Vagina (tissue), 2 donors: ENCODE data around the gene ALDH2. TPM values are rescaled to one million over a fixed set of nuclear protein-coding genes. Genes with fewer than 3 reads are reported as not detected.

Experiments used
- DNase-seq, 2 donors: peaks; one replicate each; pipeline ENCODE4 v3.0.0-alpha.2; 2017; ENCODE audit errors: extremely low spot score in 2 of 2
- H3K27ac ChIP-seq: fragments of 200-600 bp; sonication (generic); one replicate; pipeline ENCODE4 v1.5.1; 2019
- H3K27me3 ChIP-seq: fragments of 200-600 bp; sonication (generic); one replicate; pipeline ENCODE4 v1.5.1; 2019
- H3K36me3 ChIP-seq, 2 donors: fragments of 200-600 bp; sonication (generic); one replicate each; pipeline ENCODE4 v1.5.1; 2017 to 2019
- H3K4me1 ChIP-seq: fragments of 200-600 bp; sonication (generic); one replicate; pipeline ENCODE4 v1.5.1; 2019
- H3K4me3 ChIP-seq, 2 donors: fragments of 200-600 bp; sonication (generic); 1 replicate in 1 of 2; 2 replicates in 1 of 2; pipeline ENCODE4 v1.5.1; 2016 to 2019
- H3K9me3 ChIP-seq: fragments of 200-600 bp; sonication (generic); one replicate; pipeline ENCODE4 v1.5.1; 2019
- CTCF ChIP-seq, 3 experiments: fragments of 450-650 bp in 2 of 3; fragments of 200-600 bp in 1 of 3; sonication (generic) in 1 of 3; IDR thresholded peaks; one replicate each; pipeline ENCODE4 v1.5.1; 2017 to 2019; ENCODE audit warnings: antibody characterized with exemption in 3 of 3, mild to moderate bottlenecking in 2 of 3, moderate library complexity in 2 of 3
- POLR2A ChIP-seq, 2 donors: fragments of 450-650 bp; IDR thresholded peaks; one replicate each; pipeline ENCODE4 v1.6.1; 2017; ENCODE audit warnings: antibody characterized with exemption in 2 of 2, mild to moderate bottlenecking in 2 of 2, moderate library complexity in 2 of 2
- POLR2AphosphoS5 ChIP-seq, 2 donors: sonication (generic); formaldehyde crosslinking; IDR thresholded peaks; one replicate each; pipeline ENCODE4 v1.9.0; 2017; ENCODE audit warnings: antibody characterized with exemption in 2 of 2, mild to moderate bottlenecking in 2 of 2, low read depth in 1 of 2; ENCODE audit not compliant: insufficient read depth in 1 of 2
- intact Hi-C: fragments of 100-400 bp; cut with DNase I; formaldehyde crosslinking; loops from one replicate; pipeline ENCODE4 v1.15.1; 2023
- total RNA-seq: library from RNA; depleted of rRNA; stranded (reverse); fragments of >200 nt; gene quantifications from one replicate; pipeline ENCODE4 v1.2.3, GENCODE V29; 2016

The ALDH2 gene
- total RNA-seq, 1 donor from 2014 or later, result 97.2 TPM

GRCh38 chr12:111780615-111781014, 13.9 kb downstream of the ALDH2 start:
- H3K9me3 ChIP-seq, result no peaks in the 10 kb centered on the region
- TF ChIP-seq POLR2A (IDR thresholded peaks at IDR 0.05) (no peak), CTCF (IDR thresholded peaks at IDR 0.05) (no peak), POLR2AphosphoS5 (IDR thresholded peaks at IDR 0.05; ENCODE audit: insufficient read depth in 1 of 2, low read depth in 1 of 2) (no peak)
- H3K27me3 ChIP-seq, result no peaks in the 10 kb centered on the region
- intact Hi-C loops, result no loop called here
- H3K4me3 ChIP-seq, result no peak overlapping the region
- DNase-seq, result no peak
- peaks cover 21% of the 10 kb centered on the region for H3K4me1 ChIP-seq
- peaks cover 8 to 42% of the 10 kb centered on the region in 2 donors for H3K36me3 ChIP-seq
- no peak overlapping the region for H3K27ac ChIP-seq

- no peak overlapping the region for H3K27ac ChIP-seq
- H3K27me3 ChIP-seq, result no peaks in the 10 kb centered on the region
- H3K4me3 ChIP-seq, result no peak overlapping the region
- peaks cover 16% of the 10 kb centered on the region for H3K4me1 ChIP-seq
- H3K9me3 ChIP-seq, result no peaks in the 10 kb centered on the region
- H3K36me3 ChIP-seq, result peaks cover 8 to 48% of the 10 kb centered on the region in 2 donors
- TF ChIP-seq POLR2A (IDR thresholded peaks at IDR 0.05) (no peak), CTCF (IDR thresholded peaks at IDR 0.05) (no peak), POLR2AphosphoS5 (IDR thresholded peaks at IDR 0.05; ENCODE audit: insufficient read depth in 1 of 2, low read depth in 1 of 2) (no peak)
- intact Hi-C loops, result no loop called here
- DNase-seq, result no peak
Measured at GRCh38 chr12:111781085-111781658, 14.4 kb downstream of the ALDH2 start.

- Histone ChIP-seq H3K27ac (no peak overlapping the region), H3K27me3 (no peaks in the 10 kb centered on the region), H3K4me1 (no peaks in the 10 kb centered on the region), H3K36me3 (peaks cover 8 to 54% of the 10 kb centered on the region in 2 donors), H3K4me3 (no peak overlapping the region), H3K9me3 (no peaks in the 10 kb centered on the region)
- TF ChIP-seq CTCF (IDR thresholded peaks at IDR 0.05) (no peak), POLR2AphosphoS5 (IDR thresholded peaks at IDR 0.05; ENCODE audit: insufficient read depth in 1 of 2, low read depth in 1 of 2) (no peak), POLR2A (IDR thresholded peaks at IDR 0.05) (no peak)
- intact Hi-C loops, result no loop called here
- DNase-seq, result no peak
Measured at GRCh38 chr12:111783046-111783445, 16.3 kb downstream of the ALDH2 start.

GRCh38 chr12:111784953-111785352, 18.2 kb downstream of the ALDH2 start:
- Histone ChIP-seq H3K9me3 (no peaks in the 10 kb centered on the region), H3K27me3 (no peaks in the 10 kb centered on the region), H3K36me3 (peaks cover 8 to 58% of the 10 kb centered on the region in 2 donors), H3K27ac (no peak overlapping the region), H3K4me1 (no peaks in the 10 kb centered on the region), H3K4me3 (no peak overlapping the region)
- intact Hi-C loops, result no loop called here
- no peak for DNase-seq
- TF ChIP-seq CTCF (IDR thresholded peaks at IDR 0.05) (no peak), POLR2AphosphoS5 (IDR thresholded peaks at IDR 0.05; ENCODE audit: insufficient read depth in 1 of 2, low read depth in 1 of 2) (no peak), POLR2A (IDR thresholded peaks at IDR 0.05) (no peak)

GRCh38 chr12:111785651-111786050, 18.9 kb downstream of the ALDH2 start:
- DNase-seq, result no peak
- no peak overlapping the region for H3K27ac ChIP-seq
- TF ChIP-seq POLR2A (IDR thresholded peaks at IDR 0.05) (no peak), CTCF (IDR thresholded peaks at IDR 0.05) (no peak), POLR2AphosphoS5 (IDR thresholded peaks at IDR 0.05; ENCODE audit: insufficient read depth in 1 of 2, low read depth in 1 of 2) (no peak)
- H3K4me3 ChIP-seq, result no peak overlapping the region
- H3K9me3 ChIP-seq, result no peaks in the 10 kb centered on the region
- no peaks in the 10 kb centered on the region for H3K4me1 ChIP-seq
- H3K36me3 ChIP-seq, result peaks cover 8 to 65% of the 10 kb centered on the region in 2 donors
- no peaks in the 10 kb centered on the region for H3K27me3 ChIP-seq
- intact Hi-C loops, result no loop called here
